ENCODE measurements around the gene RABGAP1L.

RABGAP1L gene

GRCh38 chr1:174870319-174870718 is 711.0 kb downstream of the RABGAP1L start:
- TF ChIP-seq CTCF (IDR thresholded peaks at IDR 0.05; ENCODE audit: low read depth, low read length, missing control alignments), result no peak

GRCh38 chr1:174871886-174872285 is 712.6 kb downstream of the RABGAP1L start:
- no peak for DNase-seq (ENCODE audit: extremely low read depth, low read depth)
- H3K4me3 ChIP-seq (replicated peaks; ENCODE audit: low read depth, low read length), result no peak overlapping the region

More at GRCh38 chr1:174870319-174870718, 711.0 kb downstream of the RABGAP1L start:
- no peak for DNase-seq (ENCODE audit: extremely low read depth, low read depth)
- no peak overlapping the region for H3K4me3 ChIP-seq (replicated peaks; ENCODE audit: low read depth, low read length)

GRCh38 chr1:174872615-174873058 is 713.3 kb downstream of the RABGAP1L start:
- H3K4me3 ChIP-seq (replicated peaks; ENCODE audit: low read depth, low read length), result no peak overlapping the region
- TF ChIP-seq CTCF (IDR thresholded peaks at IDR 0.05; ENCODE audit: low read depth, low read length, missing control alignments), result no peak
- no peak for DNase-seq (ENCODE audit: extremely low read depth, low read depth)

More at GRCh38 chr1:174871886-174872285, 712.6 kb downstream of the RABGAP1L start:
- no peak for TF ChIP-seq CTCF (IDR thresholded peaks at IDR 0.05; ENCODE audit: low read depth, low read length, missing control alignments)

- H3K4me3 ChIP-seq (replicated peaks; ENCODE audit: low read depth, low read length), result no peak overlapping the region
- TF ChIP-seq CTCF (IDR thresholded peaks at IDR 0.05; ENCODE audit: low read depth, low read length, missing control alignments), result no peak
- no peak for DNase-seq (ENCODE audit: extremely low read depth, low read depth)
These were observed 715.2 kb downstream of the RABGAP1L start for GRCh38 chr1:174874331-174875053.

GRCh38 chr1:174875306-174875705 is 716.0 kb downstream of the RABGAP1L start:
- H3K4me3 ChIP-seq (replicated peaks; ENCODE audit: low read depth, low read length), result no peak overlapping the region
- DNase-seq (ENCODE audit: extremely low read depth, low read depth), result no peak
- TF ChIP-seq CTCF (IDR thresholded peaks at IDR 0.05; ENCODE audit: low read depth, low read length, missing control alignments), result no peak

GRCh38 chr1:174877208-174877673 is 717.9 kb downstream of the RABGAP1L start:
- H3K4me3 ChIP-seq (replicated peaks; ENCODE audit: low read depth, low read length), result no peak overlapping the region
- TF ChIP-seq CTCF (IDR thresholded peaks at IDR 0.05; ENCODE audit: low read depth, low read length, missing control alignments), result no peak
- DNase-seq (ENCODE audit: extremely low read depth, low read depth), result no peak

All from HFF-Myc (cell line).